GM21367 (cell line): ENCODE measurements around the gene SLC49A3.
"Not testable (repeated sequence)": the region's sequence is repeated elsewhere in the genome, so short reads cannot be mapped to it uniquely, and the experiment has no call there.

ENCODE experiments used
- ATAC-seq: cut with Tn5 transposase; IDR thresholded peaks from one replicate; pipeline ENCODE4 v1.9.1; 2021; ENCODE audit not compliant: unreplicated experiment

SLC49A3 gene

DNA sequence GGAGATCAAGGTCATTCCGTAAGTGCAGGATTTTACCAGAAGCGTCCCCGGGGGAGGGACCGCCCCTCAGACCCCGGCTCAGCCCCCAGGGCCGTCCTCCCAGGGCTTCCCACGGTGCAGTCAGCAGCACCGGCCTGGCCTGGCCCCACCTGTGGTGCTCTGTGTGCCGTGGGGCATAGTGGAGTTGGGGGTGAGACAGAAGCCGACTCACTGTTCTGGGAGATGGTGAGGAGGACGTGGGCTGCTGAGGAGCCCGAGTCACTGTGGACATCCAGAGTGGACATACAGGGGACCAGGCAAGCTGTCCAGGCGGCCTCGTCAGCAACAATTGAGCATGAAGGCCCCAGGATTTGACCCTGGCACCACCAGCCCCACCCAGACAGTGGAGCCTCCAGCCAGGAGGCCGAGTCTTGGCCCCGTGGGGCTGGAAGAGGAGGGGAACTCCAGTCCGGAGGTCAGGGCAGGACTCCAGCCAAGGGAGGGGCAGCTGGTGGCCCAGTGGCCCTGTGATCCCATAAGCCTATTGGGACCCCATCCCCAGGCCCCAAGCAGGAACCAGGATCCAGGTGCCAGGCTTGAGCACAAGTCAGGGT, 34.0 kb downstream of the SLC49A3 start:
- no peak for ATAC-seq

DNA sequence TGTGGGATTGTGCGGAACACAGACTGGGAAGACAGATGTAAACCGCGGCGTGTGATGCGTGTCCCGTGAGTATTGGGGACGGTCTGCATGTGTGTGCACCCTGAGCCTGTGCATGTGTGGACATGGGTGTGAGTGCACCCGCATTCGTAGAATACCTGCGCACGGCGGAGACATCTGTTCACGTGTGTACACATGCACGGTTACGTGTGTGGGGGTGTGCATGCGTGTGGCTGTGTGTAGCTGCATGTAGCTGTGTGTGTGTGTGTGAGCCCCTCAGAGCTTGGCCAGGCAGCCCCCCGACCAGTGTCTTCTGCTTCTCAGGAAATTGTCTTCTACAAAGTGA, 34.5 kb downstream of the SLC49A3 start:
- ATAC-seq, result no peak

DNA sequence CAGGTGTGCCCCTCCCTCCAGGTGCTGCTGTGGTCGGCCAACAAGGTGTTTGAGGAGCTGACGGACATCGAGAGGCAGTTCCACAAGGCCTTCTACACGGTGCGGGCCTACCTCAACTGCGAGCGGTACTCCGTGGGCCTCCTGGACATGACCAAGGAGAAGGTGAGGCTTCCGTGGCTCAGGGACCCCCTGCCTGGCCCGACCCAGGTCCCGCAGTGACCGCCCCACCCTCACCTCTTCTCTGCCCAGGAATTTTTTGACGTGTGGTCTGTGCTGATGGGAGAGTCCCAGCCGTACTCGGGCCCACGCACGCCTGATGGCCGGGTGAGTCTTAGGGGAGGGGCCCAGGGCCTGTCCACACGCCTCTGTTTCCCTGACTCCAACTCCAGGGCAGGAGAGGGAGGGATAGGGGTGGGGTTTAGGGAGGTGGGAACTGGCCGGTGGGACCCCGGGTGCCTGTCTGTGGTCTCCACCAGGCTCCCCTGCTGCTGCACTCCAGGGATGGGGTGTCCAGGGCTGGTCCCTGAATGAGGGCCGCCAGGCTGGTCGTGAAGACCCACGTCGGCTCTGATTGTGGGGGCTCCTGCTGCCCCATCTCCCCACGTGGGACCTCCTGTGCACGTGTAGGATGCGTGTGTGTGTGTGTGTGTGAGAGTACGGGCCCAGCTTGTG, 35.0 kb downstream of the SLC49A3 start:
- no peak for ATAC-seq

DNA sequence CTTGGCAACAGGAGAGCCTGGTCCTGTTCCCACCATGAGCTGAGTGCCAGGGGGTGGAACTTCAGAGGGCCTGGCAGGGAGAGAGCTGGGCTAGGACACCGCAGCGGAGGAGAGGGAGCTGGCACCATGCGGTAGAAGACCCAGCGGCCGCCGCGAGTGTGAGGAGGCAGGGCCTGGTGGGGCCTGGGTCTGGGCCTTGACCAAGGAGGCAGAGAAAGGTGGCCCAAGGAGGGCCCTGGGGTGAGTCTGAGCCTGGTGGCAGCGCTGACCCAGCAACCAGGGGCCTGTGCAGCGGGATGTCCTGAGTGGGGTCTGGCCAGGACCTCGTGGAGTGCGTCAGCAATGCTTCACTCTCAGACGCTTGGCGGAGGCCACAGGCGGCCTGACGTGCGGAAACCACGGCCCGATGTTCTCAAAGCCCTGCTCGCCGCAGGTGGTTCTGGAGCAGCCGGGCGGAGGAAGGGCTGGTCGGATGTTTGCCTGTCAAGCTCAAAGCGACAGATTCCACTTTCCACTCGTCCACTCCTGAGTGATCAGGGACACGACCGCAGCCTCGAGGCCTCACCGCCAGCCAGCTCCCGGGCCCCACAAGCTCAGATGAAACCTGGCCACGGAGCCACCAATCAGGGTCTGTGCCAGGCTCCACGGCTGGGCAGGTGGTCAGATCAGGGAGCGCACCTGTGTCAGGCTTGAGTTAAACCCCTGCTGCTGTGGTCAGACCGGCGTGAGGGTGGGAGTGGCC, 35.7 kb downstream of the SLC49A3 start:
- ATAC-seq, result no peak

DNA sequence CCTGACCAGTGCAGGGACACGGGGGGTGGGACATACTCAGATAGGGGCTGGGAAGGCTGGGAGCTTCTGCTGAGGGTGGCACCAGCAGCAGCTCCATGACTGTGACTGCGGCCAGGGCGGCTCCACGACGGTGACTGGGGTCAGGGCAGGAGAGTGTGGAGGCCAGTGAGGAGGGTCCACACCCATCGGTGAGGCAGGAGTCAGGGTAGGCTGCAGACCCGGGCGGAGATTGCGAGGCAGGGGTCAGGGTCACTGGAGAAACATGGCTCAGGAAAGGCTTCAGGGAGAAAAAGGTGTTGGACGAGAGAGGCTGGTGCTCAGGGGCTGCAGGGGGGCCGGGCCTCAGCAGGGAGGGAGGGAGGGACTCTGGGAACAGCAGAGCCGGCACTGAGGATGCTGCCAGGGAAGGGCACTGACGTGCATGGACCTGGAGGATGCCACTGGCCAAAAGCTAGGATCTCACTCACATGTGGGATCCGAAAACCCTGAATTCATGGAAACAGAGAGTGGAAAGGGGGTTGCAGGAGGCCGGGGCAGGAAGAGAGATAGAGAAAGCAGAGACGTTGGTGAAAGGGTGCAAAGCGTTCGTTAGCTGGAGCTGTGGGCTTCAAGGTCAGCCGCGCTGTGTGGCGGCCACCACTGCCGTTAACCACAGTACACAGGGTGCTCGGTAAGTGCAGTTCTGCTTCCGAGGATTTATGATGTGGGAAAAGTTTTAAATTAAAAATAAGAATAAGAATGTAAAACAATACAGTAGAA, 36.9 kb downstream of the SLC49A3 start:
- ATAC-seq, result no peak

DNA sequence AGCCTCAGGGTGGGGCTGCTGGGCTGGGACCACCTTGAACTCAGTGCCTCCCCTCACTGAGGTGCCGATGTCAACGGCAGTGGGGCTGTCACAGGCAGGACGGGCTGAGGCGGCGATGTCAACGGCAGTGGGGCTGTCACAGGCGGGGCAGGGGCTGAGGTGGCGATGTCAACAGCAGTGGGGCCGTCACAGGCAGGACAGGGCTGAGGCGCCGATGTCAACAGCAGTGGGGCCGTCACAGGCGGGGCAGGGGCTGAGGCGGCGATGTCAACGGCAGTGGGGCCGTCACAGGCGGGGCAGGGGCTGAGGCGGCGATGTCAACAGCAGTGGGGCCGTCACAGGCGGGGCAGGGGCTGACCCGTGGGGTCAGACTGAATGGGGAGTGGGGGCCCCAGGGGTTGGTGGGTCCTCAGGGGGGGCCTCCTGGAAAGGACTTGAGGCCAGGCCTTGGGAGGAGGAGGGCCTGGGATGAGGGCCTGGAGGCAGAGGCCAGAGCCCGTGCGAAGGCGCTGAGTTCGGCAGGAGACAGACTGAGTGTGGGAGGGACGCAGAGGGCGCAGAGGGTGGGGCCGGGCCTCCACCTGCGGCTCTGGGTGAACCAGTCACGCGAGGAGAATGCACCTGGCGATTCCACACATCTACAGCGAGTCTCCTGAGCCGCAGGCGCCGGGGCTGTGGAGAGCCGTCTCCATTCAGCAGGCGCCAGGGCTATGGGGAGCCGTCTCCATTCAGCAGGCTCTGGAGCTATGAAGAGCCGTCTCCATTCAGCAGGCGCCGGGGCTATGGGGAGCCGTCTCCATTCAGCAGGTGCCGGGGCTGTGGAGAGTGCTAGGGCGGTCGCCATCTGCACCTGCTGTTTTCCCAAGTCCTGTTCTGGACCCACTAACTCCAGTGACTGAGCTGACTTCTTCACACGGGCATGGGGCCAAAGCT, 37.7 kb downstream of the SLC49A3 start:
- ATAC-seq, result no peak

DNA sequence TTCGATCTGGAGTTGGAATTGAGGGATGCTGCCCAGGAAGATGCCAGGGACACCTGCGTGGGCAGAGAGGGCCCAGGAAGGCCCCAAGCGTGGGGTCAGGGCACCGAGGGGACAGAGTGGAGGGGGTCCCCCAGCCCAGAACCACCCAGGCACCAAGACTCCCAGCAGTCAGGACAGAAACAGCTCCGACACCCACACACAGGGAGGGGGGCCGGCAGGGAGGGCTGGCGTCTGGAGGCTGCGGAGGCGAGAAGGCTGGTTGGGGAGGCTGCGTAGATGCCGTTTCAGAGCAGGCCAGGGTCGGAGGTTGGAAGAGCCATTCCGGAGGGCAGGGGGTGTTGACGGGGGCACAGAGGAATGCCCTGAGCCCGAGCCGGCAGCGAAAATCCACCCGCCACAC, 38.5 kb downstream of the SLC49A3 start:
- ATAC-seq, result no peak

DNA sequence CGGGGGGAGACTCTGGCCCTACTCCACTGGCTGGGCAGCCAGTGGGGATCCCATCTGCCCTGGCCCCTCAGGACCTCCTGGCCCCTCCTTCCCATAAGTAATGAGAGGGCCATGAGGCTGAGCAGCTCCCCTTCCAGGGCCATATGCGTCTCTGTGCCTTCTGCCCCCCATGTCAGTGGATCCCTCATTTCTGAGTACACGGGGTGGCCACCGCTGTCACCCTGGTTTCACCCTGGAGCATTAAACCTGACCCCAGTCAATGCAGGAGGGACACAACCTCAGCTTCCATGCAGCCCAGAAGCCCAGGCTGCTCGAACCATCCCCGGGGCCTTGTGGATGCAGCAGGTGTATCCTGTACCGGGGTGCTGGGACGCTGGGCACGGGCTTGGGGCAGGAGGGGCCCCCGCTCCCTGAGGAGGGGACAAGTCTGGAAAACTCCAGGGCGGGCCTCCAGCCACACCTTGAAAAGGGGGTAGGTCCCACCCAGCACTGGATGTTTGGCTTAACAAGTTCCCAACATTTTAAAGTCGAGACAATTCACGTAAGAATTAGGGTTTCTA, 39.1 kb downstream of the SLC49A3 start:
- no peak for ATAC-seq

DNA sequence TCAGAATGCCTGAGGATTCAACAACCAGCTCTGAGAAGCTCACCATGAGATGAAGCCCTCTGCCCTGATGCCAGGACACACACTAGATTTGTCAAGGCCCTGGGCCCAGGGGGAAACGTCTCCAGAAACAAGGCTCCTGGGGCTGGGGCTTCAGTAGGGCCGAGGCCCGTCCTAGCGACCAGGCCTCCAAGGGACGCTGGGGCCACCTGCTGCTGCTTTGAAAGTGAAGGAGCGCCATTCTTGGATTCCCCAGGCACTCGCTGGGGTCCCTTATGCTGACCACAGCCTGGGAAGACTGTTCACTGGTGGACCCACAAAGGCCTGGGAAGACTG, 39.7 kb downstream of the SLC49A3 start:
- no peak for ATAC-seq

DNA sequence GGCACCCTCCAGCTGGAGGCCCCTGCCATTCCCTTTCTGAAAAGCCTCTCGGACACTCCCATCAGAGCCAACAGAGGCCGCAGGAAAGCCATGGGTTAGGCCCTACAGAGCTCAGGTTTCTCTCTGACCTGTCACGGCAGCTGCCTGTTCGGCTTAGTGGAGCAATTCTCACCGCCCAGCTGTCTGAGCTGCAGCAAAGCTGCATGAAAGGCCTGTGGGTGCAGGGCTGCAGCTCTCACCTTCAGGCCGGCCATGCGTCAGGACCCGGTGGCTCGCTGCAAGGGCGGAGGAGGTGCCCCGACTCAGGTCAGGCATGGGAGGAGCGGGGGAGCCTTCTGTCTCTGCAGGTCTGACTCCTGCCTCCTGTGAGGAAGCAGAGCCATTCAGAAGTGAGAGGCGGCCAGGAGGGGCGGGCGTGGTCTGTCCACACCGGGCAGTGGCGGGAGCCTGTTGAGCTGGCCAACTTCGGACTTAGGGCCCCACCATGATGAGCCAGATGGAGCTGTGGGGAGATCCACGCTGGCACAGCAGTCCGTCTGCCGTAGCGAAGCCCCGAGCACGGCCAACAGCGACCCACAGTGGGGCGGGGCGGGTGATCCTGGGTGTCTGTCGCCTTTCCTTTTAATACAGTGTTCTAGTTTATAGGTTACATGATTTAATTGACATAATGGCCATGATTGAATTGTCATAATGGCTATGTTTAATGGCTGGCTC, 40.2 kb downstream of the SLC49A3 start:
- ATAC-seq, result no peak

DNA sequence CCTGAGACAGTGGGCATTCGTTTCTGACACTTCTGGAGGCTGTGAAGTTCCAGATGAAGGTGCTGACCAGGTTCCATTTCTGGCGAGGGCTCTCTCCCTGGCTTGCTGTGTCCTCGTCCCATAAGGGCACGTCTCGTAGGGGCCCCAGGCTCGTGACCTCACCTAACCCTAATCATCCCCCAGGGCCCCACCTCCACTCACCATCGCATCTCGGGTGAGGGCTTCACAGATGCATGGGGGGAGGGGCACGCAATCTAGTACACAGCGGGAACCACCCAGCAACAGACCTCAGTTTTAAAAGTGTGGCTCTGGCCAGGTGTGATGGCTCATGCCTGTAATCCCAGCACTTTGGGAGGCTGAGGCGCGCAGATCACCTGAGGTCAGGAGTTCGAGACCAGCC, 41.5 kb downstream of the SLC49A3 start:
- ATAC-seq, result no peak

DNA sequence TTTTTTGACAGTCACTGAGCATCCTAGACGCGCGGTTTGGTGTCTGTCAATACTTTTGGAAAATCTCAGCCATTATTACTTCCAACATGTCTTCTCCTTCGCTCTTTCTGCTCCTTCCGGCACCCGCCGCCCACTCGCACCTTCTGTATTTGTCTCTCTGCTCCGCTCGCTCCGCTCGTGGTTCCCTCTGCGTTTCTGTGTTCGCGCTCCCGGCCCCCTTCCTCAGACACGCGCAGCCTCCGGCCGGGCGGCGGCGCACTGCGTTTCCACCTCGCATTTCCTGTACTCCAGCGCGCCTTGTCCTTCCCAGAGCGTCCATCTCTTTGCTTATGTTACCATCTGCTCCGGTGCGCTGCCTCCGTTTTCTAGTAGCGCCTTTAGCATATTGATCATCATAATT, 42.5 kb downstream of the SLC49A3 start:
- ATAC-seq, result no peak

DNA sequence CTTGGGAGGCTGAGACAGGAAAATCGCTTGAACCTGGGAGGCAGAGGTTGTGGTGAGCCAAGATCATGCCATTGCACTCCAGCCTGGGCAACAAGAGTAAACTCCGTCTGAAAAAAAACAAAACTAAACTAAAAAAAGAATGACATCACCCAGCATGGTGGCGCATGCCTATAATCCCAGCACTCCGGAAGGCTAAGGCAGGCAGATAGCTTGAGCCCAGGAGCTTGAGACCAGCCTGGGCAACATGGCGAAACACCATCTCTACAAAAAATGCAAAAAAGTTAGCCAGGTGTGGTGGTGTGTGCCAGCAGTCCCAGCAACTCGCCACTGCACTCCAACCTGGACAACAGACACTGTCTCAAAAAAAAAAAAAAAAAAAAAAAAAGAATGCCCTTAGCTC, 46.6 kb downstream of the SLC49A3 start:
- ATAC-seq, result not testable (repeated sequence)

DNA sequence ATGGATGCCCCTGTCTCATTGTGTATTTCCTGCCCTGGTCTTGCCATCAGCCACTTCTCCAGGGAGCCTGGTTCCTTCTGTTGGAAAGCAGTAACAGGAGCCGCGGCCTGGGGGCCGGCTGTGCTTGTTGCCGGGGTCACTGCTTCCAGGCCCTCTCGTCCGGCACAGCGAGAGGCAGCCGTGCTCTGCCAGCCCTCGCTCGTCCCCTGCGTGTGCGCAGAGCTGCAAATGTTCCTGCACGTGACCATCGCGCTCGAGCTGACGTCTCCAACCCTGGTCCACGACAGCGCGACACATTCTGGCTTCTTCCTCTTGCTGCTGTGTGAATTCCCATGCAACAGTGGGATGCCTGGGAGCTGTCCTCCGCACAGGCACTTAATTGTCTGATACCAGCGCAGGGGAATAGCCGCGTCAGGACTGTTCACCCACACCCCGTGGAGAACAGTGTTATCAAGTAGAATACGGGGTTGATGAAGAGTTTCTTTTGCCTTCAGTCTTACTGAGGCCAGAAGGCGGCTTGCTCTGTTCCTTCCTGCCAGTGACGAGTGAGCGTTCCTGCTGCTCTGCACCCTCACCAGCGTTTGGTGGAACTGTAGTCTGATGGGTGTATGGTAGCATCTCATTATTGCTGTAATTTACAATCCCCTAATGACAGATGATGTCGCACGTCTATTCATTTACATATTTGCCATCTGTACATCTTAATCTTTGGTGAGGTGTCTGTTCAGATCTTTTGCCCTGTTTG, 51.2 kb downstream of the SLC49A3 start:
- no peak for ATAC-seq

DNA sequence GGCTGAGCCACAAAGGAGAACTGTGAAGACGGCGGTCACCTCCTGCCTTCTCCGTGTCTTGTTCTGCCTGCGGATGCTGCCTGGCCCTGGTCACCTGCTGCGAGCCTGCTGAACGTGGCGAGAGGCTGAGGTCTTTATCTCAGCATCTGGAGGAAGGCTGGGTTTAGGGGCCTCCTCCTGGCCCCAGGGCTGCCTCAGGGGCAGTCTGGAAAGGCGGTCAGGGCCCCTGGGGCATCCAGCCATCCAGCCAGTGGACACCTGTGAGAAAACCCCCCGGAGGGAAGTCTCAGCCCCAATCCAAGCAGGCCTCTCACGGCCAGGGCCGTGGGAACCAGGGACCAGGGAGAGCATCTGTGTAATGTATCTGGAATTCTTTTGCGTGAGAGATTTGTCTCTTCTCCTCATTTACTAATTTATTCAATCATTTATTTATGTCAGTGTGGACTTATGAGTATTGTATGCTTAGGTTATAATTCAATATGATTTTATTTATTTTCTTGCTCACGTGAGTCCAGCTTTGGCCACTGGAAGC, 52.3 kb downstream of the SLC49A3 start:
- ATAC-seq, result no peak

DNA sequence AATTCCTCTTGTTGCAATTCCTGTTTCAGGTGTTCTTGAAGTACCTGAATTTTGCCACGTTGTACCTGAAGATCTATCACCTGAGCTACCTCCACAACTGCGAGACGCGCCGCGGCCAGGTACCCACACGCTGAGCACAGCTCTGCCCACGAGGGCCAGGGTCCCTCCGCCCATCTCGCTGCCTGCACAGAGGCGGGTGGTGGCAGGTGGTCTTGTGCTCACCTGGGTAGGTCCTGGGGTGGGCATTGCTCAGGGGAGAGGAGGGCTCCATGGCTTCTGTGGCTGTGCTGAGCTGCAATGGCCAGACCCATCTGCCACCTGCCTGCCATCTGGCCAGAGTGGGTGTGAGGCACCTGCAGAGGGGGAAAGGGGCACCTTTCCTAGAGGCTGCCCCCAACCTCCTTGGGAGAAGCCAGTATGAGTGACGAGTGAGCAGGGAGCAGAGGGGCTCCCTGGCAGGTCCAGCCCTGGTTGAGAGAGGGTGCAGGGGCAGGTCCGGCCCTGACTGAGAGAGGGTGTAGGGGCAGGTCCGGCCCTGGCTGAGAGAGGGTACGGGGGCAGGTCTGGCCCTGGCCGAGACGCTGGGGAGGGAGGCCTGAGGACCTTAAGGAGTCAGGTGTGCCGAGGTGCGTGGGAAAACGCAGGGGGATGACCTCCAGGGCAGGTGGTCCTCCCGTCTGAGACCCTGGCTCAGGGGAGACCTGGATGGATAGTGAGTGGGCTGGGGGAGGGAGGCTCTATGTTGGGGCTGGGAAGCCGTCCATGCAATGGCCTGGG, 52.9 kb downstream of the SLC49A3 start:
- no peak for ATAC-seq

DNA sequence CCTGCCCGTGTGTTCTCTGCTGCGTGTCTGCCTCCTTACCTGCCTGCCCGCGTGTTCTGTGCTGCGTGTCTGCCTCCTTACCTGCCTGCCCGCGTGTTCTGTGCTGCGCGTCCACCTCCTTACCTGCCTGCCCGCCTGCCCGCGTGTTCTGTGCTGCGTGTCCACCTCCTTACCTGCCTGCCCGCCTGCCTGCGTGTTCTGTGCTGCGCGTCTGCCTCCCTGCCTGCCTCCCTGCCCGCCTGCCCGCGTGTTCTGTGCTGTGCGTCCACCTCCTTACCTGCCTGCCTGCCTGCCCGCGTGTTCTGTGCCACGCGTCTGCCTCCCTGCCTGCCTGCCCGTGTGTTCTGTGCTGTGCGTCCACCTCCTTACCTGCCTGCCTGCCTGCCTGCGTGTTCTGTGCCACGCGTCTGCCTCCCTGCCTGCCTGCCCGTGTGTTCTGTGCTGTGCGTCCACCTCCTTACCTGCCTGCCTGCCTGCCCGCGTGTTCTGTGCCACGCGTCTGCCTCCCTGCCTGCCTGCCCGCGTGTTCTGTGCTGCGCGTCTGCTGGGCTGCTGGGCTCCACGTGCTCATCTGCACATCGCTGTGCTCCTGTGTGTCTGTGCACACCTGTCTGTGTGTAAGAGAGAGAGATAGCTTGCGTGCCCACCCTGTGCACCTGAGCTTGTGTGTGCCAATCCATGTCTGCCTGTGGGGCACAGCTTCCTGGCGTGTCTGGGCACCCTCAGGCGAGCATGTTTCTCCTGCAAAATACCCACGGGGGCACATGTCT, 53.7 kb downstream of the SLC49A3 start:
- not testable (repeated sequence) for ATAC-seq
